H1 (cell line): ENCODE measurements around the gene CCNE1. TPM values are rescaled to one million over a fixed set of nuclear protein-coding genes. Genes with fewer than 3 reads are reported as not detected.

ENCODE experiments used
- ATF2 ChIP-seq: IDR thresholded peaks from 2 replicates; pipeline ENCODE4 v1.6.1; 2012; ENCODE audit warnings: low read length, inconsistent platforms
- CHD7 ChIP-seq: fragments of 300-600 bp; sonication (generic); IDR thresholded peaks from 2 replicates; pipeline ENCODE4 v1.7.1; 2012; ENCODE audit warnings: low read length, moderate library complexity, mild to moderate bottlenecking, inconsistent platforms; ENCODE audit not compliant: insufficient replicate concordance
- CTCF ChIP-seq, 3 experiments: IDR thresholded peaks; 1 replicate in 2 of 3; 2 replicates in 1 of 3; pipeline versions ENCODE4 v1.5.1 to v1.6.1; 2011; ENCODE audit warnings: low read length in 3 of 3, mild to moderate bottlenecking in 3 of 3, inconsistent platforms in 2 of 3, low read depth in 1 of 3, moderate library complexity in 1 of 3; ENCODE audit not compliant: insufficient read depth in 1 of 3; ENCODE audit errors: control extremely low read depth in 1 of 3
- JUN ChIP-seq: IDR thresholded peaks from 2 replicates; pipeline ENCODE4 v1.6.1; 2011; ENCODE audit warnings: low read depth, mild to moderate bottlenecking, improper control_type of control experiment, low read length
- KDM5A ChIP-seq: fragments of 200-600 bp; IDR thresholded peaks from 2 replicates; pipeline ENCODE4 v1.7.1; 2012; ENCODE audit warnings: mild to moderate bottlenecking, low read length, inconsistent platforms, mixed read lengths
- NRF1 ChIP-seq: IDR thresholded peaks from 2 replicates; pipeline ENCODE4 v1.6.1; 2011; ENCODE audit warnings: mild to moderate bottlenecking, low read depth, low read length, improper control_type of control experiment
- SUZ12 ChIP-seq: fragments of 200-600 bp; sonication (generic); IDR thresholded peaks from 2 replicates; pipeline ENCODE4 v1.6.1; 2012; ENCODE audit warnings: mild to moderate bottlenecking, inconsistent platforms, low read length, moderate library complexity, mixed read lengths
- polyA plus RNA-seq, 7 experiments: library from polyadenylated mRNA; depleted of rRNA in 3 of 7; stranded (reverse) in 5 of 7; unstranded in 2 of 7; fragments of >200 nt in 5 of 7; fragments of 200-250 nt in 2 of 7; gene quantifications; 1 replicate in 5 of 7; 2 replicates in 1 of 7; 4 replicates in 1 of 7; pipeline versions ENCODE4 v1.2.1 to v1.2.3, GENCODE V29; 2011 to 2013; ENCODE audit warnings: missing spikeins in 2 of 7, mixed read lengths in 2 of 7
- total RNA-seq: library from RNA; stranded (reverse); fragmentation: NEBNext Ultra II Directional; extraction: Animal tissue kit (Norgen Biotek cat#: 25700); gene quantifications from 2 replicates; pipeline ENCODE4 v1.2.1, GENCODE V29; 2021

Gene CCNE1
- total and polyA plus RNA-seq, 2 of the 8 experiments (the other 6 are each of a cell fraction or from before 2014, with no cell fraction given) = 43.2 to 44.6 TPM

- TF ChIP-seq ATF2 (no peak), SUZ12 (no peak), NRF1 (no peak), JUN (no peak), KDM5A (no peak), CHD7 (no peak), CTCF (IDR thresholded peaks at IDR 0.05; ENCODE audit: control extremely low read depth in 1 of 3, insufficient read depth in 1 of 3, low read depth in 1 of 3, low read length in 3 of 3) (no peak)
Observed at GRCh38 chr19:29831041-29831548, 19.3 kb downstream of the CCNE1 start (continued).
